Sigmoid colon (tissue), 7 donors: Measurements from ENCODE around the gene DIP2B. TPM values are rescaled to one million over a fixed set of nuclear protein-coding genes. Genes with fewer than 3 reads are reported as not detected.

Source experiments
- DNase-seq: peaks from one replicate; pipeline ENCODE4 v3.0.0-alpha.2; 2019
- H3K27ac ChIP-seq, 4 donors: fragments of 200-600 bp; sonication (generic); one replicate each; pipeline ENCODE4 v1.5.1; 2016 to 2019; ENCODE audit warnings: mild to moderate bottlenecking in 1 of 4
- H3K27me3 ChIP-seq, 3 donors: fragments of 200-600 bp; sonication (generic); one replicate each; pipeline ENCODE4 v1.5.1; 2019; ENCODE audit warnings: mild to moderate bottlenecking in 1 of 3
- H3K36me3 ChIP-seq, 4 donors: fragments of 200-600 bp; sonication (generic); one replicate each; pipeline ENCODE4 v1.5.1; 2016 to 2019
- H3K4me1 ChIP-seq, 4 donors: fragments of 200-600 bp; sonication (generic); one replicate each; pipeline ENCODE4 v1.5.1; 2017 to 2019
- H3K4me3 ChIP-seq, 4 donors: fragments of 200-600 bp; sonication (generic); one replicate each; pipeline ENCODE4 v1.5.1; 2017 to 2019; ENCODE audit warnings: mild to moderate bottlenecking in 2 of 4, moderate library complexity in 1 of 4
- H3K9me3 ChIP-seq, 4 donors: fragments of 200-600 bp in 3 of 4; sonication (generic) in 3 of 4; one replicate each; pipeline versions ENCODE4 v1.5.1 to v1.6.1; 2013 to 2019
- EP300 ChIP-seq, 4 donors: sonication (generic); formaldehyde crosslinking; IDR thresholded peaks; one replicate each; pipeline ENCODE4 v1.6.1; 2017; ENCODE audit warnings: antibody characterized with exemption in 4 of 4
- POLR2A ChIP-seq, 2 donors: fragments of 450-650 bp; IDR thresholded peaks; one replicate each; pipeline ENCODE4 v1.6.1; 2016; ENCODE audit warnings: antibody characterized with exemption in 2 of 2, mild to moderate bottlenecking in 2 of 2, moderate library complexity in 2 of 2
- POLR2AphosphoS5 ChIP-seq, 4 donors: sonication (generic); formaldehyde crosslinking; IDR thresholded peaks; one replicate each; pipeline ENCODE4 v1.6.1; 2017; ENCODE audit warnings: antibody characterized with exemption in 4 of 4
- WGBS, 2 donors: extraction: QIAGEN DNeasy Blood & Tissue Kit; methylation state at CpG; one replicate each; pipeline ENCODE4 v1.1.7; 2013; 5-methylcytosine and 5-hydroxymethylcytosine counted together
- intact Hi-C: fragments of 100-400 bp; cut with DNase I; formaldehyde crosslinking; loops from one replicate; pipeline ENCODE4 v1.15.1; 2023
- polyA plus RNA-seq, 3 donors: library from polyadenylated mRNA; stranded (reverse); fragments of 200-250 nt; gene quantifications; one replicate each; pipeline ENCODE4 v1.2.3, GENCODE V29; 2013
- total RNA-seq, 4 donors: library from RNA; depleted of rRNA; stranded (reverse); fragments of >200 nt; gene quantifications; one replicate each; pipeline ENCODE4 v1.1.0, GENCODE V29; 2016
- TF ChIP-seq, protein P1 (sequence below), 4 experiments: fragments of 450-650 bp in 3 of 4; fragments of 200-600 bp in 1 of 4; IDR thresholded peaks; one replicate each; pipeline ENCODE4 v1.5.1; 2016 to 2019; ENCODE audit warnings: antibody characterized with exemption in 4 of 4, mild to moderate bottlenecking in 3 of 4, moderate library complexity in 2 of 4
- donor health status: healthy with polysubstance abuse.
- donor health status: Bipolar disorder and iron deficiency.
- donor health status: healthy.

DIP2B gene
- total and polyA plus RNA-seq, 7 donors: 7.2 to 28.0 (median 16.4) TPM

DNA sequence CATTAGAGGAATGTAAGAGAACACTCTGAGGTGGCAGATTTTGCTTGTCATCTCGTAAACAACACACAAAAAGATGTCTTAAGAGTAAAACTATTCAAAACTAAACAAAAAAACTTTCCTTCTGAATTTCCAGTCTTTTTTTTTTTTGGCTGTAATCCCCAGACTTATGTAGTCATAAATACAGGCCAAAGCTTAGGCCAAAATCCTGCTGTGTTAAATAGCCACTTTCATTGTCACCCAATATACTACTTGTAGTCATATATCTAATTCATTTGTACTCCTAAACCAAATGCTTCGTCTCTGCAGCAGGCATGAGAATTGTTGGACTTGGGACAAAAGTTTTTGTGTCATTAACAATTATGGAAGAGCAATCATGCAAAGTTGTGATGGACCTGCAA, 155.6 kb downstream of the DIP2B start:
- H3K27me3 ChIP-seq: no peaks in the 10 kb centered on the region
- H3K36me3 ChIP-seq: peaks cover 0 to 11% (median 0%) of the 10 kb centered on the region in 4 donors
- WGBS, 2 donors: 66 to 78% methylated on average over 2 of the region's 2 CpGs
- no peak for DNase-seq
- TF ChIP-seq EP300 (IDR thresholded peaks at IDR 0.05) (no peak), POLR2AphosphoS5 (IDR thresholded peaks at IDR 0.05) (no peak), POLR2A (IDR thresholded peaks at IDR 0.05) (no peak)
- TF ChIP-seq, protein P1, sequence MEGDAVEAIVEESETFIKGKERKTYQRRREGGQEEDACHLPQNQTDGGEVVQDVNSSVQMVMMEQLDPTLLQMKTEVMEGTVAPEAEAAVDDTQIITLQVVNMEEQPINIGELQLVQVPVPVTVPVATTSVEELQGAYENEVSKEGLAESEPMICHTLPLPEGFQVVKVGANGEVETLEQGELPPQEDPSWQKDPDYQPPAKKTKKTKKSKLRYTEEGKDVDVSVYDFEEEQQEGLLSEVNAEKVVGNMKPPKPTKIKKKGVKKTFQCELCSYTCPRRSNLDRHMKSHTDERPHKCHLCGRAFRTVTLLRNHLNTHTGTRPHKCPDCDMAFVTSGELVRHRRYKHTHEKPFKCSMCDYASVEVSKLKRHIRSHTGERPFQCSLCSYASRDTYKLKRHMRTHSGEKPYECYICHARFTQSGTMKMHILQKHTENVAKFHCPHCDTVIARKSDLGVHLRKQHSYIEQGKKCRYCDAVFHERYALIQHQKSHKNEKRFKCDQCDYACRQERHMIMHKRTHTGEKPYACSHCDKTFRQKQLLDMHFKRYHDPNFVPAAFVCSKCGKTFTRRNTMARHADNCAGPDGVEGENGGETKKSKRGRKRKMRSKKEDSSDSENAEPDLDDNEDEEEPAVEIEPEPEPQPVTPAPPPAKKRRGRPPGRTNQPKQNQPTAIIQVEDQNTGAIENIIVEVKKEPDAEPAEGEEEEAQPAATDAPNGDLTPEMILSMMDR (IDR thresholded peaks at IDR 0.05): no peak
- no peaks in the 10 kb centered on the region for H3K9me3 ChIP-seq
- no peak overlapping the region for H3K4me3 ChIP-seq
- no peak overlapping the region for H3K27ac ChIP-seq
- H3K4me1 ChIP-seq: no peaks in the 10 kb centered on the region
- intact Hi-C loops: no loop called here

DNA sequence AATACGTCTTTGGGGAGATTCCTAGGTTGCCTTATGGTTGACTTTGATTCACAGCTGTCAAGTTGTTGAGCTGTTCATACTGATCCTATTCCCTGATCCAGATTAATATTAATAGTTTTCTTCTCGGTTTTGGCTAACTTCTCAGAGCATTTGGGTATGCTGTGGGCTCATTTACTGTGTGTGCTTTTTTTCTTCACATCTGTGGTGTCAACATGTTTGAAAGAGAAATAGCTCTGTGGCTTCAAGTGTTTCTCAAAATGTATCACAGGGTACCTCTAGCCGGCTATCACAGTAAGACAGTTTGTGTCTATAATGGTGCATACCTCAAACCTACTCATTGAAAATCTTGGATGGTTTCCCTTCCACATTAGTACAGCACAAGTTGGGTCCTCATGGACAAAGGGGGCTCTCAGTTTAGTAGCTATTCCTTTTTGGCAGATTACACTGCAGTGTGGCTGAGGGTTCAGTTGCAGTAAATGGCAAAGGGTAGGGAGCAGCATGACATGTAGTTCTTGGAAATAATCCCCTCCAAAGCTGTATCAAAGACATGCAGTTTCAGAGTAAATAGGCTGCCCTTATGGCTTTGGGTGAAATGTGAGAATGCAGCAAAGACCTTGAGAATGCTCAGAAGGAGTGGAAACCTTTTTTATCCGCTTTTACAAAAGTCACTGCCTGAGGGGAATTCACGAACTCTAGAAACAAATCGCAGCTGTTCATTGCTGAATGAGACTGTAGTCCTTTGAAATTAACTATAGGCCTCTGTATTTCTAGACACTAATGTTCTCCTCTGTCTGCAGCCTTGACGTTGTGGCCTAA, 156.7 kb downstream of the DIP2B start:
- Histone ChIP-seq H3K4me1 (no peaks in the 10 kb centered on the region), H3K27me3 (no peaks in the 10 kb centered on the region), H3K4me3 (no peak overlapping the region), H3K9me3 (no peaks in the 10 kb centered on the region), H3K27ac (no peak overlapping the region), H3K36me3 (peaks cover 0 to 11% (median 0%) of the 10 kb centered on the region in 4 donors)
- no peak for DNase-seq
- intact Hi-C loops: no loop called here
- WGBS, 2 donors: 80 to 82% methylated on average over 7 of the region's 7 CpGs
- TF ChIP-seq, protein P1 (IDR thresholded peaks at IDR 0.05): no peak
- TF ChIP-seq POLR2A (IDR thresholded peaks at IDR 0.05): no peak
- TF ChIP-seq EP300 (IDR thresholded peaks at IDR 0.05): no peak
- TF ChIP-seq POLR2AphosphoS5 (IDR thresholded peaks at IDR 0.05): no peak

DNA sequence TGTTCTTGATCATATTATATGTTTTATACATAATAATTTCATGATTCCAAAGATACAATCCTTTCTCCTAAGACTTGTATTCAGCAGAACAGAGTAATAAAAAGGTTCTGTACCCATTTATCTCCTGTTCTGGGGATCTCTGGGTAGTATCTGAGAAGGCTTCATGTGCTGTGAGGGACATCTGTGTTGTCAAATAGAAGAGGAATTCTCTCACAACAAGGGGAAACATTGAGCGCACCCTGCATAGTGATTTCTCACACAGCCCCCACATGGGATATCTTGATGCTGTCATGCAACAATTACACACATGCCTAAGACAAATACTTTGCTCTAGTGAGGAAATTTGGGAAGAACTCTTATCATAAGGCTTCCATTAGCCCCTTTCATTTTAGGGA, 157.3 kb downstream of the DIP2B start:
- TF ChIP-seq, protein P1 (IDR thresholded peaks at IDR 0.05): no peak
- TF ChIP-seq POLR2AphosphoS5 (IDR thresholded peaks at IDR 0.05): no peak
- no peak for TF ChIP-seq POLR2A (IDR thresholded peaks at IDR 0.05)
- no peak for TF ChIP-seq EP300 (IDR thresholded peaks at IDR 0.05)
- peaks cover 0 to 11% (median 0%) of the 10 kb centered on the region in 4 donors for H3K36me3 ChIP-seq
- H3K9me3 ChIP-seq: no peaks in the 10 kb centered on the region
- no peaks in the 10 kb centered on the region for H3K27me3 ChIP-seq
- no peaks in the 10 kb centered on the region for H3K4me1 ChIP-seq
- WGBS, 2 donors: 96 to 98% methylated on average over 1 of the region's 1 CpG
- H3K27ac ChIP-seq: no peak overlapping the region
- no peak overlapping the region for H3K4me3 ChIP-seq
- intact Hi-C loops: no loop called here
- no peak for DNase-seq

DNA sequence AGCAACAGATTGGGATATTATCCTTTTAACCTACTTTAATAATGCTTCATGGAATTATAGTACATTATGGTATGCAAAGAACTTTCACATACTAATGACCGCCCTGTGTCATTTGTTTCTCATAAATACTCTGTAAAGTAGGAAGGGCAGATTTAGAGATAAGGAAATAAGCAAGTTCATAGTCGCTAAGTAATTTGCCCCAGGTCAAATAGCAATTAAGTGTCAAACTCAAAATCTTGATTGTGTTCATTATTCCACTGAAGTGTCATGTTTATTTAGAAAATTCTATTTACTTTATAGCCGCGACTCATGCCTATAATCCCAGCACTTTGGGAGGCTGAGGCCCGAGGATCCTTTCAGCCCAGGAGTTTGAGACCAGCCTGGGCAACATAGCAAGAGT, 160.4 kb downstream of the DIP2B start:
- intact Hi-C loops: no loop called here
- WGBS, 2 donors: 39 to 75% methylated on average over 5 of the region's 5 CpGs
- H3K27ac ChIP-seq: no peak overlapping the region
- peaks cover 0 to 8% (median 0%) of the 10 kb centered on the region in 4 donors for H3K36me3 ChIP-seq
- no peaks in the 10 kb centered on the region for H3K27me3 ChIP-seq
- DNase-seq: no peak
- no peak overlapping the region for H3K4me3 ChIP-seq
- H3K4me1 ChIP-seq: no peaks in the 10 kb centered on the region
- no peaks in the 10 kb centered on the region for H3K9me3 ChIP-seq
- TF ChIP-seq POLR2AphosphoS5 (IDR thresholded peaks at IDR 0.05): no peak
- TF ChIP-seq POLR2A (IDR thresholded peaks at IDR 0.05): no peak
- TF ChIP-seq, protein P1 (IDR thresholded peaks at IDR 0.05): no peak
- no peak for TF ChIP-seq EP300 (IDR thresholded peaks at IDR 0.05)
